GM10248 (cell line): ENCODE measurements around the gene SSH2.

Experiments
- CTCF ChIA-PET: fragments of 300-600 bp; sonication (Branson Sonifier 250); formaldehyde crosslinking; extraction: SDS; loops from one replicate; lab custom pipeline; 2021; ENCODE audit warnings: antibody characterized with exemption; lab: Yijun Ruan, JAX
- POLR2A ChIA-PET: fragments of 350-650 bp; sonication (Branson Sonifier 250); formaldehyde crosslinking; extraction: SDS; loops from one replicate; lab custom pipeline; 2020; ENCODE audit warnings: antibody characterized with exemption; lab: Yijun Ruan, JAX
- DNase-seq: peaks from one replicate; pipeline ENCODE4 v3.0.0; 2012; ENCODE audit errors: extremely low spot score
- TF ChIP-seq, protein P1 (sequence below): IDR thresholded peaks from 2 replicates; pipeline ENCODE4 v1.5.1; 2012; ENCODE audit warnings: mild to moderate bottlenecking, low read depth; ENCODE audit errors: extremely low read depth, missing control alignments, control extremely low read depth

SSH2 gene

DNA sequence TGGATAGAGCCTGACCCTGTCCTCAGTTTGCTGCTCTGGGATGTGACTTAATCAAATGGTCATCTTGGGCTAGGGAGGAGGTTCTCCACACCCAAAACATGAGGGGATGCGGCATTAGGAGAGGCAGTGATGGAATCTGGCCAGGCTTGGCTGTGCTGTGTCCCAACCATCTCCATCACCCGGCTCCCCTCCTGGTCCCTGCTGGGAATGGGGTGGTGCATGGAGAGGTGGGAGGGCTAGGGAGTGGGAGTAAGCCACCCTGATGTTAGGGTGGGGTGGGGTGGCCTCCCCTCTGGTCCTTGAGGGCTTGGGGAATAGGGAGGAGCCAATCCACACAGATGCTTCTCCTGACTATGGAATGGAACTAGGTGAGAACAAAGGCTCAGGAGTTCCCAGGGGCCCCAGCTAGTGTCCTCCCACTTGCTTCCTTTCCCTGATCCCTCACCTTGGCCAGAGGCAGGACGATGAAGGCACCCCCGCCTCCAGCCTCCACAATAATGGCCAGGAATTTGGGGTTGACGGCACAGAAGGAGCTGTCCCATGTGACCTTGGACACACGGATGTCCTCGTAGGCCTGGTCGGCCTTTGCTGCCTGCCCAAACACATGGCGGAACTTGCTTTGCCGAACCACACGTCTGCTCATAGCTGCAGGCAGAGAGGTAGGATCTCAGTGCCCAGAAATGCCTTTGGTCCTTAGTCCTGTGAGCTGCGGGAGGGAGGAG lies 309.1 kb downstream of the SSH2 start:
- DNase-seq: no peak
- CTCF ChIA-PET: interaction anchor here (0.9 to 7.0 kb wide), 3 partner anchors 29 to 40 kb away, joined by 3 to 80 read pairs (median 4); partner anchors contain the start of gene ANKRD13B
- TF ChIP-seq, protein P1, sequence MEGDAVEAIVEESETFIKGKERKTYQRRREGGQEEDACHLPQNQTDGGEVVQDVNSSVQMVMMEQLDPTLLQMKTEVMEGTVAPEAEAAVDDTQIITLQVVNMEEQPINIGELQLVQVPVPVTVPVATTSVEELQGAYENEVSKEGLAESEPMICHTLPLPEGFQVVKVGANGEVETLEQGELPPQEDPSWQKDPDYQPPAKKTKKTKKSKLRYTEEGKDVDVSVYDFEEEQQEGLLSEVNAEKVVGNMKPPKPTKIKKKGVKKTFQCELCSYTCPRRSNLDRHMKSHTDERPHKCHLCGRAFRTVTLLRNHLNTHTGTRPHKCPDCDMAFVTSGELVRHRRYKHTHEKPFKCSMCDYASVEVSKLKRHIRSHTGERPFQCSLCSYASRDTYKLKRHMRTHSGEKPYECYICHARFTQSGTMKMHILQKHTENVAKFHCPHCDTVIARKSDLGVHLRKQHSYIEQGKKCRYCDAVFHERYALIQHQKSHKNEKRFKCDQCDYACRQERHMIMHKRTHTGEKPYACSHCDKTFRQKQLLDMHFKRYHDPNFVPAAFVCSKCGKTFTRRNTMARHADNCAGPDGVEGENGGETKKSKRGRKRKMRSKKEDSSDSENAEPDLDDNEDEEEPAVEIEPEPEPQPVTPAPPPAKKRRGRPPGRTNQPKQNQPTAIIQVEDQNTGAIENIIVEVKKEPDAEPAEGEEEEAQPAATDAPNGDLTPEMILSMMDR: no peak
- POLR2A ChIA-PET: no interaction called here

DNA sequence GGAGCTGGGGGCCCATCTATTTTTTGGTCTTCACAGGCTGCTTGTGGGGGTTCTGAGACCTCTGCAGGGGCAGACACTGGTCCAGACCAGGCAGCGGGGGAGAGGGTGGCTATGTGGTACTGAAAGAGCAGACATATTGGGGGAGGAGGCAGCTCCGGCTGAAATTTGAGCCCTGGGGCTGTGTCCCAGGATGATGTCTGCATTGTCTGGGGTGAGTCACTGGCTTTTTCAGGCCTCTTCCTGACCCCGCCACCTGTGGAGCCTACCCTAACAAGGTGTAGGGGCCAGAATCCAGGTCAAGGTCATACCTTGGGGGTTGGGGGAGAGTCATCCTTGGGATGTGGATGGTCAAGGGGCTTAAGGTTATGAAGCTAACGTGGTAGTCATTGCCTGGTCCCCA lies 309.8 kb downstream of the SSH2 start:
- POLR2A ChIA-PET: no interaction called here
- CTCF ChIA-PET: interaction anchor here (1.3 to 7.0 kb wide), 5 partner anchors 21 to 250 kb away, joined by 3 to 80 read pairs (median 58); partner anchors contain the start of gene ANKRD13B
- DNase-seq: no peak
- TF ChIP-seq, protein P1: no peak

DNA sequence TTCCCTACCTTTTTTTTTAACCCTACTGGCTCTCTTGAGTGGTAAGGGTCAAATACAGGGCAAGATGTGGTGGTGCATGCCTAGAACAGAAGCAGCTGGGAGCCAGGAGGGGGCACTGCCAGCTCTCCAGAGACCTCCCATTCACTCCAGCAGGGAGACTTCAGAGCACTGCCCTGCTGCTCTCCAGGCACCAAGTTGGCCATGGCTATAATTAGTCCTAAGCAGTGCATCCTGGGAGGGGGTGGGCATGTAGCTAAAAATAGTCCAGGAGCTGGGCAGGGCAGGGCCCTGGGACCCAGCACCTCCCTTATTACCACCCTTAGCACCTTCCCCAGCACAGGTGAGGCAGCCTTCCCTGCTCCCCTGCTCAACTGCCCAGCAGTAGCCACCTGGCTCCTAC lies 310.8 kb downstream of the SSH2 start:
- TF ChIP-seq, protein P1: peak; percentile 21
- ChIA-PET CTCF (interaction anchor here (1.3 to 7.0 kb wide), 11 partner anchors 8 to 309 kb away, joined by 3 to 80 read pairs (median 21); partner anchors contain the start of gene ANKRD13B), POLR2A (no interaction called here)
- DNase-seq: no peak

DNA sequence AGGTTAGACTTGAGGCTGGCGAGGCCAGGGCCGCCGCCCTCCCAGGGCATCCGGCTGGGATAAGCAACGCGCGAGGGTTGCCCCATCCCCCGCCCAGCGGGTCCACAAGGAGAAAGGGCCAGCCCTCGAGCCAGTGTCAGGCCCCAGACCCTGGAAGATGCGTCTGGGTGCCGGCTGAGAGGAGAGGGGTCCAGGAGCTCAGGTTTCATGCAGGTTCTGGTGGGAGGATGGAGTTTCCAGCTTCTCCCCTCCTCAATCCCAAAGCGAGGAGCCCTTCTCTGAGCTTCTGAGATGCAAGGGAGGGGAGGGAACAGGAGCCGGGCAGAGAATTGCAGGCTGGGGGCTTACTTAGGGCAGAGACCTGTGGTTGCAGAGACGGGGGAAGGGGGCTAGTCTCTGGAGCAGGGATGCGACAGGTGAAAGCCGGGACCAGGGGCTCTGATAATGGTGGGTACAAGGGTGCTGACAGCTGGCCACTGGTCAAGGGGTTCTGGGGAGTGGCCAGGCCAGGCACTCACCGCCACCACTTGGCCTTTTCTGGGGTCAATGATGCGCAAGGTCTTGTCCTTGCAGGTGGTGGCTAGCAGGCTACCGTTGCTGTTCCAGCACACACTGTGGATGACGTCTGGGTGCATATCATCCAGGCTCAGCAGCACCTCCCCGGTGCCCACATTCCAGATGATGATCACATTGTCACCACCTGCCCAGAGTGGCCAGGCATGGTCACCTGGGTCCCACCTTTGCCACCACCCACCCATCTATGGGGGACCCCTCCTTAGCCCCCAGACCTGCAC lies 311.6 kb downstream of the SSH2 start:
- CTCF ChIA-PET: interaction anchor here (0.7 to 7.0 kb wide), 52 partner anchors 8 to 476 kb away, joined by 3 to 172 read pairs (median 6); partner anchors contain the start of genes ABHD15, ANKRD13B and SSH2
- POLR2A ChIA-PET: interaction anchor here (1.0 kb wide), 1 partner anchor 312 kb away, joined by 3 read pairs; the partner anchor contains the start of gene SSH2
- no peak for DNase-seq
- TF ChIP-seq, protein P1: no peak

DNA sequence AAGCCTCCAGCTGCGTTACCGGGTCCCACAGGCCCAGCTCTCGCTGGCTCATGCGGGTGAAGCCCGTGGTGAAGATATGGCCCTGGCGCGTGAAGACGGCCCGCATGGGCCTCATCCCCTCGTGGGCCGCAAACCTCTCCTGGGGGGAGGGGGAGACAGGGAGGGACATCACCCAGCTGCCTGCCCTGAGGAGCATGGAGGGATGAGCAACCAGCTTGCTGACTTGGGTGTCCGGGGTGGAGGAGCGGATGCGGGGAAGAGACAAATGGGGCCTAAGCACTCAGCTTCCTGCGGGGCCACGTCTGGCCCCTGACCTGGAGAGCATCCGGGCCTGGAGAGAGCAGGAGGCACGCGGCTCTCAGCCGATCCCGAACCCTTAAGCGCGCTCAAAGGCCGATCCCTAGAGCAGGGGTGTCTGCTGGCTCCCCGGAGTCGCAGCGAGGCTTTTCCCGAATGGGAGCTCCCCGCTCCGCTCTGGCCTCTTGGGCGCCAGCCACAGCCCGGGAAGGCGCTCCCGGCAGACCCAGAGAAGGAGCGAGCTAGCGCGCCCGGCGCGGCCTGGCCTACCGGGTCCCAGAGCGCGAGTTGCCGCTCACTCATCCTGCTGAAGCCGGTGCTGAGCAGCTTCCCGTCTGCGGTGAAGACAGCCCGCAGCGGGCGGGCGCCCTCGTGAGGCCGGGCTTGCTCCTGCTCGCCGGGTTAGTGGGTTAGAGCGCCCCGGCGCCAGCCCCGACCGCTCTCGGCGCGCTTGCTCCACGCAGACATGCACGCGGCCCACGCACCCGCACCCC lies 312.4 kb downstream of the SSH2 start:
- CTCF ChIA-PET: interaction anchor here (0.6 to 7.0 kb wide), 84 partner anchors 9 to 668 kb away, joined by 3 to 172 read pairs (median 4); partner anchors contain the start of genes ABHD15, ANKRD13B, EFCAB5 and SSH2
- POLR2A ChIA-PET: interaction anchor here (0.8 to 1.0 kb wide), 4 partner anchors 22 to 312 kb away, joined by 3 to 5 read pairs (median 3); partner anchors contain the start of genes GIT1 and SSH2
- TF ChIP-seq, protein P1: peak; percentile 89
- peak; percentile 85 for DNase-seq
